AG10803 (cell line): ENCODE results near the gene HILPDA.

Source experiments
- DNase-seq: peaks from one replicate; pipeline ENCODE4 v3.0.0; 2010; ENCODE audit warnings: low read depth
- H3K4me3 ChIP-seq: 2 replicates; pipeline ENCODE4 v1.5.1; 2011; ENCODE audit warnings: mild to moderate bottlenecking, low read length, control low read depth
- CTCF ChIP-seq: conservative IDR thresholded peaks from 2 replicates; pipeline ENCODE4 v1.5.1; 2011; ENCODE audit warnings: mild to moderate bottlenecking, low read length, control low read depth, inconsistent platforms

The HILPDA gene

GRCh38 chr7:128422037-128422436 lies 33.6 kb upstream of the HILPDA start:
- TF ChIP-seq CTCF: no peak
- no peak for DNase-seq
- no peak overlapping the region for H3K4me3 ChIP-seq

GRCh38 chr7:128422842-128423241 lies 32.8 kb upstream of the HILPDA start:
- no peak for TF ChIP-seq CTCF
- no peak for DNase-seq
- H3K4me3 ChIP-seq: no peak overlapping the region

DNA sequence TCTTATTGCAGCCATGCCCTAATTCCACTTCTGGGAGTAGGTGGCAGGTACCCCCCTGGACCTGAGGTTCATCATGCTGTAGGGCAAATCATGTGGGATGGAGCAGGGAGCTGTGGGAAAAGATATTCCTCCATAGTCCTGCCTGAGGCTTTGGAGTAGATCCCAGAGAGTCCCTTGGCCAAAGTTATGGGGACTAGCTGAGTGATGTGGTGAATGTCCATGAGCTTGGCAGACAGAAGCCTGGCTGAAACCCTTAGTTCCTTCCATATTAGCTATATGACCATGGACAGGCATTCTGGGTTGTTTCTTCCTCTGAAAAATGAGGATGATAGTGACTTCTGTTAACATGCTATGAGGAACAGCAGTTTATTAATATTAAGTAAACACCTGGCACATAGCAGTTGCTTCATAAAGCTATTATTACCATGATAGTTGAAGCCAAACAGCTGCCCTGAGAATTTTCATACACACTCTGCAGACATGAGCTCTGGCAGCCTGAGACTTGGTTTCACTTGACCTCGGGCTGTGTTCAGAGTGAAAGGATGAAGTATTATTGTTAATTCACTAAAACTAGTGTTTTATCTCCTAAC lies 30.9 kb upstream of the HILPDA start:
- no peak for DNase-seq
- no peak overlapping the region for H3K4me3 ChIP-seq
- no peak for TF ChIP-seq CTCF

- no peak overlapping the region for H3K4me3 ChIP-seq
- peak; percentile 95 for TF ChIP-seq CTCF
- DNase-seq: peak; percentile 48
Measured at GRCh38 chr7:128425850-128426249, 29.8 kb upstream of the HILPDA start.

DNA sequence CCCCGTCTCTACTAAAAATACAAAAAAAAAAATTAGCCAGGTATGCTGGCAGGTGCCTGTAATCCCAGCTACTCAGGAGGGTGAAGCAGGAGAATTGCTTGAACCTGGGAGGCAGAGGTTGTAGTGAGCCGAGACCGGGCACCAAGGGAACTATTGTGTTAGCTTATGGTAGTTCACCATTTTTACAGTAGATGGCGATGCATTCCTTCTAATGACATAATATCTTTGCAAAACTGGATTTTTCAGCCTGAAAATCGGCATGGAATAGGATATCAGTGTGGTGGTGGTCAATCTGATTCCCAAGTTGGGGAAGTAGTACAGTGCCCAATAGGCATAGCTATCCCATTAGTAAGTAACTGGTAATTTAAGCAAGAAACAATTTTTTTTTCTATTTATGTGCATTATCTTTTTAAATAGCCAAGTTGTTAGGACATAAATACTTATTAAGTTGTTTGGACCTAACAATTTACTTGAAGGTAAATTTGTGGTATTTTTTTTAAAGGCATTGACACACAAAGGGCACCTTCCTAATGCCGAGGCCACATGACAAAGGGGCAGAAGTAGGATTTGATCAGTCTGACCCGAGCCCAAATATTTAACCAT lies 28.3 kb upstream of the HILPDA start:
- H3K4me3 ChIP-seq: no peak overlapping the region
- TF ChIP-seq CTCF: peak; percentile 78
- peak; percentile 58 for DNase-seq

DNA sequence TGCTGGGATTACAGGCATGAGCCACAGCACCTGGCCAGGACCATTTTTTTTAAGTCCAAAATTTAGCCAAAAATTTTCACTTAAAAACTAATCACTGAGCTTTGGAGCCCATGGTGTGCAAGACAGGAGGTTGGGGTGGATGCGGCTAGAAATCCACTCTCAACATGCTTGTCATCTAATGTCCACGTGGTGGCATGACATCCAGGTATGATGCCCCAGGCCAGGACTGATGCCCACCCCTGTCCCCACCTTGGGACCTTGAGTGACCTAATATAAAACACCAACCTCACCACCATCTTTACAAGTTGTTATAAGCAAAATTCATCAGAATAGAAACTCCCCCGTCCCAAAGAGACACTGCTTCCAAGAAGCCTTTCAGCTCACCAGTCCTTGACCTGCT lies 25.5 kb upstream of the HILPDA start:
- no peak for TF ChIP-seq CTCF
- H3K4me3 ChIP-seq: no peak overlapping the region
- no peak for DNase-seq

DNA sequence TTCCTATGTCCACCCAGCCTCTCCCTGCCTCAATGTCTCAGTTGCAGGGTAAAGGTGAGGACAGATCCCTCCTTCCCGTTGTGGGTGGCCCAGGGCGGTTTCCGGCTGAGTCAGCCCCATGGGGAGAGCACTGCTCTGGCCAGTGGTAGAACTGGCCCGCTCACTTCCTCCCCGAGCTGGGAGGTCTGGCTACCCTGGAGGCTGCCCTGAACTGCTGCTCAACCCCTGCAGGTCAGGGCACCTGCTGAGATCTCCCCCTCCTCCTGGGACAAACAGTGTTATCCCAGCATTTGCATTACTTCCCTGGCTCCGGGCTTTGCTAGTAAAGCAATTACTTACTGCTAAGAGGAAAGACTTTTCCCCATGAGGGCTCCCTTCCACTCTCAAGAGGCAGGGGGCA lies 24.5 kb upstream of the HILPDA start:
- H3K4me3 ChIP-seq: no peak overlapping the region
- no peak for TF ChIP-seq CTCF
- DNase-seq: no peak
